GM10266 (cell line): ENCODE results near the gene PCDHGB7.
"Not testable (repeated sequence)": the region's sequence is repeated elsewhere in the genome, so short reads cannot be mapped to it uniquely, and the experiment has no call there.

Experiments used
- DNase-seq: peaks from one replicate; pipeline ENCODE4 v3.0.0; 2012; ENCODE audit errors: extremely low spot score
- TF ChIP-seq, protein P1 (sequence below): IDR thresholded peaks from 2 replicates; pipeline ENCODE4 v1.5.1; 2012; ENCODE audit warnings: mild to moderate bottlenecking, low read depth; ENCODE audit not compliant: control insufficient read depth, insufficient read depth; ENCODE audit errors: missing control alignments

PCDHGB7 gene

DNA sequence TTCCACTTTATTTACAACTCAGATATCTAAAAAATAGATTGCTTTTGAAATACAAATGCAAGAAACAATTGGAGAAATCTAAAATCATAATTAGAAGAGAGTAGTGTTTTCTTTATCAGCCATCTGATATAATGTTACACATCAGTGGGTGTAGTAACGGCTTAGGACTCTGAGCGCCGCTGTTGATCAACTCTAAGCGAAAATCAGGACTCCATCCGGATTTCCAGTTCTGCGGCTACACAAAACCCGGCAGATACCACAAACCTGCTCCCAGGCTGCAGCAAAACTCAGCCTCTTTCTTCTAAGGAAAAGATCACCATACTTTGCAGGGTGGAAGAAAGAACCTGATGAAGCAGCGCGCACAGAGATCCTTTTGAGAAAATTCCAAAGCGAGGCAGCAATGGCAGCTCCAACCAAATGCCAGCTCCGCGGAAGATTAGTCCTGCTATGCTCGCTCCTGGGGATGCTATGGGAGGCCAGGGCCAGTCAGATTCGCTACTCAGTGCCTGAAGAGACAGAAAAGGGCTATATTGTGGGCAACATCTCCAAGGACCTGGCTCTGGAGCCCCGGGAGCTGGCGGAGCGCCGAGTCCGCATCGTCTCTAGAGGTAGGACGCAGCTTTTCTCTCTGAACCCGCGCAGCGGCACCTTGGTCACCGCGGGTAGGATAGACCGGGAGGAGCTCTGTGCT, 14.8 kb upstream of the PCDHGB7 start, which contains the start of gene PCDHGA9:
Gene PCDHGA9 (plus strand): TSS at position 226 of the 691 bp plus-strand sequence. CDS start 175 bp downstream, at position 401.
- DNase-seq = no peak
- TF ChIP-seq, protein P1, sequence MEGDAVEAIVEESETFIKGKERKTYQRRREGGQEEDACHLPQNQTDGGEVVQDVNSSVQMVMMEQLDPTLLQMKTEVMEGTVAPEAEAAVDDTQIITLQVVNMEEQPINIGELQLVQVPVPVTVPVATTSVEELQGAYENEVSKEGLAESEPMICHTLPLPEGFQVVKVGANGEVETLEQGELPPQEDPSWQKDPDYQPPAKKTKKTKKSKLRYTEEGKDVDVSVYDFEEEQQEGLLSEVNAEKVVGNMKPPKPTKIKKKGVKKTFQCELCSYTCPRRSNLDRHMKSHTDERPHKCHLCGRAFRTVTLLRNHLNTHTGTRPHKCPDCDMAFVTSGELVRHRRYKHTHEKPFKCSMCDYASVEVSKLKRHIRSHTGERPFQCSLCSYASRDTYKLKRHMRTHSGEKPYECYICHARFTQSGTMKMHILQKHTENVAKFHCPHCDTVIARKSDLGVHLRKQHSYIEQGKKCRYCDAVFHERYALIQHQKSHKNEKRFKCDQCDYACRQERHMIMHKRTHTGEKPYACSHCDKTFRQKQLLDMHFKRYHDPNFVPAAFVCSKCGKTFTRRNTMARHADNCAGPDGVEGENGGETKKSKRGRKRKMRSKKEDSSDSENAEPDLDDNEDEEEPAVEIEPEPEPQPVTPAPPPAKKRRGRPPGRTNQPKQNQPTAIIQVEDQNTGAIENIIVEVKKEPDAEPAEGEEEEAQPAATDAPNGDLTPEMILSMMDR = peak; percentile 31

DNA sequence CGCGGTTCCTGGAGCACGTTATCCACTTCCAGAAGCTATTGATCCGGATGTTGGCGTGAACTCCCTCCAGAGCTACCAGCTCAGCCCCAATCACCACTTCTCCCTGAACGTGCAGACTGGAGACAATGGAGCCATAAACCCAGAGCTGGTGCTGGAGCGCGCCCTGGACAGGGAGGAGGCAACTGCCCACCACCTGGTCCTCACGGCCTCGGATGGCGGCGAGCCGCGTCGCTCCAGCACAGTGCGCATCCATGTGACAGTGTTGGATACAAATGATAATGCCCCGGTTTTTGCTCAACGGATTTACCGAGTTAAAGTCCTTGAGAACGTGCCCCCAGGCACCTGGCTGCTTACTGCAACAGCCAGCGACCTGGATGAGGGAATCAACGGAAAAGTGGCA, 14.1 kb upstream of the PCDHGB7 start:
- TF ChIP-seq, protein P1 = no peak
- DNase-seq = no peak

DNA sequence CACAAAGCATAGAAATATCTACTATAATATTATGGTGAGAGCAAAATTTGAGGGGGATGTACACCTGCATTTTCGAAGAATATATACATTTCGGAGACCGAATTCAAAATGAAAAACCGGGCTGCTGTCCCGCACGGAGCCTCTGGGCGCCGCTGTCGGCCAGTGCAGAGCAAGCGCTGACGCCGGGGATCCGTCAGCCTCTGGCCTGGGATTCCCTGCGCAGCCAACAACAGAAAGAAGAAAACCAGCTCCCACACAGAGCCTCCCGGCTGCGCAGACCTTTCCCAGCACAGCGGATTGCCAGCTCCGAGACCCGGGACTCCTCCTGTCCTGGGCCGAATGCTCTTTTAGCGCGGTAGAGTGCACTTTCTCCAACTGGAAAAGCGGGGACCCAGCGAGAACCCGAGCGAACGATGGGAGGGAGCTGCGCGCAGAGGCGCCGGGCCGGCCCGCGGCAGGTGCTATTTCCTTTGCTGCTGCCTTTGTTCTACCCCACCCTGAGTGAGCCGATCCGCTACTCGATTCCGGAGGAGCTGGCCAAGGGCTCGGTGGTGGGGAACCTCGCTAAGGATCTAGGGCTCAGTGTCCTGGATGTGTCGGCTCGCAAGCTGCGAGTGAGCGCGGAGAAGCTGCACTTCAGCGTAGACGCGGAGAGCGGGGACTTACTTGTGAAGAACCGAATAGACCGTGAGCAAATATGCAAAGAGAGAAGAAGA, 9.5 kb upstream of the PCDHGB7 start, which contains the start of gene PCDHGB6:
Gene PCDHGB6 (plus strand): TSS at position 232 of the 716 bp plus-strand sequence. CDS start 182 bp downstream, at position 414.
- not testable (repeated sequence) for DNase-seq
- TF ChIP-seq, protein P1 = peak; percentile 27

DNA sequence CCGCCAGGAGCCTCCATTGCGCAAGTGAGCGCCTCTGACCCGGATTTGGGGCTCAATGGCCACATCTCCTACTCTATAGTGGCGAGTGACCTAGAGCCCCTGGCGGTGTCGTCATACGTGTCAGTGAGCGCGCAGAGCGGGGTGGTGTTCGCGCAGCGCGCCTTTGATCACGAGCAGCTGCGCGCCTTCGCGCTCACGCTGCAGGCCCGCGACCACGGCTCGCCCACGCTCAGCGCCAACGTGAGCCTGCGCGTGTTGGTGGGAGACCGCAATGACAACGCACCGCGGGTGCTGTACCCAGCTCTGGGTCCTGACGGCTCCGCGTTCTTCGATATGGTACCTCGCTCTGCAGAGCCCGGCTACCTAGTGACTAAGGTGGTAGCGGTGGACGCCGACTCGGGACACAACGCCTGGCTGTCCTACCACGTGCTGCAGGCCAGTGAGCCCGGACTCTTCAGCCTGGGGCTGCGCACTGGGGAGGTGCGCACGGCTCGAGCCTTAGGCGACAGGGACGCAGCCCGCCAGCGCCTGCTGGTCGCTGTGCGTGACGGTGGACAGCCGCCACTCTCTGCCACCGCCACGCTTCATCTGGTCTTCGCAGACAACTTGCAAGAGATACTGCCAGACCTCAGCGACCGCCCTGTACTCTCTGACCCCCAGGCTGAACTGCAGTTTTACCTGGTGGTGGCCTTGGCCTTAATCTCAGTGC, 7.7 kb upstream of the PCDHGB7 start:
- DNase-seq = no peak
- TF ChIP-seq, protein P1 = no peak

DNA sequence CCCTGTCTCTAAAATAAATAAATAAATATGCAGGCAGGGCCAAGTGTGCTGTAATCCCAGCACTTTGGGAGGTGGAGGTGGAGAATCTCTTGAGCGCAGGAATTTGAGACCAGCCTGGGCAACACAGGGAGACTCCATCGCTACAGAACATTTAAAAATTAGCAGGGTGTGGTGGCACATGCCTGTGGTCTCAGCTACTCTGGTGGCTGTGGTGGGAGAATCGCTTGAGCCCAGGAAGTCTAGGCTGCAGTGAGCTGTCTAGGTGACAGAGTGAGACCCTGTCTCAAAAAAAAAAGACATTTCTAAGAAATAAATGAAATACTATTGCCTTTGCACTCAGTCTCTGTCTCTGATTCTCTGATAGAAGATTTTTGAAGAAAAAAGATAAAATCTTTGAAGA, 5.9 kb upstream of the PCDHGB7 start:
- DNase-seq = no peak
- TF ChIP-seq, protein P1 = no peak

DNA sequence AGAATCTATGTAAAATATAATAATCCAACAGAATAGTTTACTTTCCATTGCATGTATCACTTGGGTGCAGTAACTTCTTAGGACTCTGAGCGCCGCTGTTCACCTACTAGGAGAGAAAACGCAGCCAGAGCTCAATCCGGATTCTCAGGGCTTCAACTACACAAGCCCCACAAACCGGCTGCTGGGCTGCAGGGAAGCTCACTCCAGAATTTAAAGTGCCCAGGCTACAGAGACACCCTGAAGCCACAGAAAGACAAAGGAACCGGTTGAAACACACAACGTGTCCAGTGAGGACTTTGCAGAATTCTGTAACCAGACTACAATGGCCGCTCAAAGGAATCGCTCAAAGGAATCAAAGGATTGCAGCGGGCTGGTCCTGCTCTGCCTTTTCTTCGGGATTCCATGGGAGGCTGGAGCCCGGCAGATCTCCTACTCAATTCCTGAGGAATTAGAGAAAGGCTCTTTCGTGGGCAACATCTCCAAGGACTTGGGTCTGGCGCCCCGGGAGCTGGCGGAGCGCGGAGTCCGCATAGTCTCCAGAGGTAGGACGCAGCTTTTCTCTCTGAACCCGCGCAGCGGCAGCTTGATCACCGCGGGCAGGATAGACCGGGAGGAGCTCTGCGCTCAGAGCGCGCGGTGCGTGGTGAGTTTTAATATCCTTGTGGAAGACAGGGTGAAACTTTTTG, 4.5 kb upstream of the PCDHGB7 start, which contains the start of gene PCDHGA10:
Gene PCDHGA10 (plus strand): TSS at position 134 of the 686 bp plus-strand sequence. CDS start 189 bp downstream, at position 323.
- peak; percentile 86 for DNase-seq
- TF ChIP-seq, protein P1 = peak; percentile 77
